Neuronal stem cell (in vitro differentiated cells): ENCODE data around the gene DIP2B.

Experiments
- DNase-seq: peaks from one replicate; pipeline ENCODE4 v3.0.0-alpha.2; 2013; ENCODE audit warnings: low spot score
- H2AFZ ChIP-seq: one replicate; pipeline ENCODE4 v1.6.1; 2013; ENCODE audit warnings: mild to moderate bottlenecking, low read length, inconsistent platforms
- H2AK5ac ChIP-seq: 2 replicates; pipeline ENCODE4 v1.6.1; 2013; ENCODE audit warnings: low read depth, mild to moderate bottlenecking, inconsistent platforms, low read length, moderate library complexity, mixed read lengths
- H2BK120ac ChIP-seq: 2 replicates; pipeline ENCODE4 v1.6.1; 2013; ENCODE audit warnings: low read depth, mild to moderate bottlenecking, inconsistent platforms, low read length, moderate library complexity, mixed read lengths
- H2BK12ac ChIP-seq: one replicate; pipeline ENCODE4 v1.6.1; 2013; ENCODE audit warnings: low read length, inconsistent platforms
- H2BK15ac ChIP-seq: 2 replicates; pipeline ENCODE4 v1.6.1; 2013; ENCODE audit warnings: mild to moderate bottlenecking, low read length, inconsistent platforms, mixed read lengths
- H2BK5ac ChIP-seq: one replicate; pipeline ENCODE4 v1.6.1; 2013; ENCODE audit warnings: inconsistent platforms, mild to moderate bottlenecking, low read length, moderate library complexity
- H3K14ac ChIP-seq: one replicate; pipeline ENCODE4 v1.6.1; 2013; ENCODE audit warnings: low read length, inconsistent platforms
- H3K18ac ChIP-seq: 2 replicates; pipeline ENCODE4 v1.6.1; 2013; ENCODE audit warnings: low read length, inconsistent platforms
- H3K23ac ChIP-seq: 2 replicates; pipeline ENCODE4 v1.6.1; 2013; ENCODE audit warnings: low read depth, mild to moderate bottlenecking, mixed read lengths, low read length, inconsistent platforms; ENCODE audit not compliant: poor library complexity
- H3K27ac ChIP-seq: replicated peaks from 3 replicates; pipeline ENCODE4 v1.5.1; 2013; ENCODE audit warnings: low read length, inconsistent platforms
- H3K27me3 ChIP-seq, 3 experiments: 2 replicates each; pipeline ENCODE4 v1.6.1; 2013; ENCODE audit warnings: low read length in 3 of 3, mild to moderate bottlenecking in 2 of 3, inconsistent platforms in 1 of 3, low read depth in 1 of 3, mixed read lengths in 1 of 3, moderate library complexity in 1 of 3; ENCODE audit not compliant: control insufficient read depth in 3 of 3, insufficient read depth in 3 of 3
- H3K36me3 ChIP-seq, 2 donors: replicated peaks in 1 of 2; 2 replicates each; pipeline ENCODE4 v1.6.1; 2013; ENCODE audit warnings: low read length in 2 of 2; ENCODE audit not compliant: control insufficient read depth in 2 of 2, insufficient read depth in 2 of 2
- H3K4ac ChIP-seq: 2 replicates; pipeline ENCODE4 v1.6.1; 2013; ENCODE audit warnings: inconsistent platforms, mild to moderate bottlenecking, low read length, moderate library complexity
- H3K4me1 ChIP-seq, 2 donors: 1 replicate in 1 of 2; 2 replicates in 1 of 2; pipeline ENCODE4 v1.6.1; 2013; ENCODE audit warnings: low read length in 2 of 2, low read depth in 1 of 2; ENCODE audit not compliant: control insufficient read depth in 2 of 2, insufficient read depth in 1 of 2
- H3K4me2 ChIP-seq: one replicate; pipeline ENCODE4 v1.6.1; 2013; ENCODE audit warnings: mild to moderate bottlenecking, low read length, inconsistent platforms; ENCODE audit not compliant: insufficient read depth, poor library complexity, severe bottlenecking
- H3K4me3 ChIP-seq, 2 donors: 2 replicates each; pipeline ENCODE4 v1.5.1; 2013; ENCODE audit warnings: low read length in 2 of 2, mild to moderate bottlenecking in 2 of 2, inconsistent platforms in 1 of 2, moderate library complexity in 1 of 2
- H3K79me1 ChIP-seq: one replicate; pipeline ENCODE4 v1.6.1; 2013; ENCODE audit warnings: low read depth, mild to moderate bottlenecking, inconsistent platforms, low read length, moderate library complexity
- H3K9ac ChIP-seq: one replicate; pipeline ENCODE4 v1.6.1; 2013; ENCODE audit warnings: mild to moderate bottlenecking, low read depth, low read length, inconsistent platforms; ENCODE audit not compliant: poor library complexity
- H3K9me3 ChIP-seq, 2 donors: replicated peaks in 1 of 2; 2 replicates each; pipeline versions ENCODE3 to v1.6.1; 2013; ENCODE audit warnings: low read length in 2 of 2, mild to moderate bottlenecking in 2 of 2, inconsistent platforms in 1 of 2, low read depth in 1 of 2, mixed read lengths in 1 of 2, moderate library complexity in 1 of 2; ENCODE audit not compliant: control insufficient read depth in 2 of 2, insufficient read depth in 1 of 2
- H4K8ac ChIP-seq: one replicate; pipeline ENCODE4 v1.6.1; 2013; ENCODE audit warnings: low read depth, mild to moderate bottlenecking, inconsistent platforms, low read length, moderate library complexity
- H4K91ac ChIP-seq: one replicate; pipeline ENCODE4 v1.6.1; 2013; ENCODE audit warnings: low read length, low read depth, mild to moderate bottlenecking, inconsistent platforms; ENCODE audit not compliant: poor library complexity
- WGBS, 2 donors: extraction: QIAGEN DNeasy Blood & Tissue Kit; methylation state at CpG; one replicate each; pipeline ENCODE4 v1.1.7; 2013; ENCODE audit warnings: missing lambda C conversion rate in 2 of 2, mixed read lengths in 1 of 2; ENCODE audit not compliant: insufficient read length in 2 of 2, insufficient replicate concordance in 1 of 2; ENCODE audit errors: extremely low coverage in 2 of 2; 5-methylcytosine and 5-hydroxymethylcytosine counted together

The DIP2B gene

GRCh38 chr12:50786498-50787231, 281.9 kb downstream of the DIP2B start:
- no peak for DNase-seq
- Histone ChIP-seq H3K9me3 (peaks cover 1 to 17% of the 10 kb centered on the region in 2 donors), H4K91ac (no peak overlapping the region), H3K4ac (no peak overlapping the region), H3K4me3 (no peak overlapping the region), H3K27me3 (no peaks in the 10 kb centered on the region), H2BK12ac (no peak overlapping the region), H3K4me2 (no peak overlapping the region), H3K9ac (no peak overlapping the region), H2BK5ac (no peak overlapping the region), H3K14ac (no peak overlapping the region), H4K8ac (no peak overlapping the region), H3K4me1 (no peaks in the 10 kb centered on the region), H3K18ac (no peak overlapping the region), H3K23ac (no peak overlapping the region), H3K79me1 (no peaks in the 10 kb centered on the region), H2AK5ac (no peak overlapping the region), H2AFZ (no peak overlapping the region), H2BK15ac (no peak overlapping the region), H3K27ac (no peak overlapping the region), H2BK120ac (no peak overlapping the region), H3K36me3 (peaks cover 0 to 9% of the 10 kb centered on the region in 2 donors)
- WGBS, 2 donors = no CpG with 5 or more reads among the region's 3 CpGs

DNA sequence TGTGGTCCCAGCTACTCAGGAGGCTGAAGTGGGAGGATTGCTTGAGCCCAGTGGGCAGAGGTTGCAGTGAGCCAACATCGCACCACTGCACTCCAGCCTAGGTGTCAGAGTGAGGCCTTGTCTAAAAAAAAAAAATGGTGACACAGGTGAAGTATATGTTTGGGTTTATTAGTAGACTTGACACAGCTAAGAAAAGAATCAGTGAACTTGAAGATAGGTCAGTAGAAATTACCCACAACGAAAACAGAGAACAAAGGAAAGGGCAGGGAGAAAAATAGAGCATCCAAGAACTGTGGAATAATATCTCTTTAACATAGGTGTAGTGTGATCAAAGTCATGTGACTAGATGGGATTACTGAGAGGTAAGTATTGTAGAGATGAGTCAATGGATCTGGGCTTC, 282.8 kb downstream of the DIP2B start:
- no peak overlapping the region for H2BK120ac ChIP-seq
- no peak overlapping the region for H2AK5ac ChIP-seq
- no peak overlapping the region for H3K4me3 ChIP-seq
- no peak overlapping the region for H3K14ac ChIP-seq
- H3K9me3 ChIP-seq = peaks cover 1 to 17% of the 10 kb centered on the region in 2 donors
- no peak overlapping the region for H3K27ac ChIP-seq
- H3K23ac ChIP-seq = no peak overlapping the region
- no peak overlapping the region for H2BK15ac ChIP-seq
- H2BK5ac ChIP-seq = no peak overlapping the region
- H4K8ac ChIP-seq = no peak overlapping the region
- no peak overlapping the region for H3K9ac ChIP-seq
- H3K4me1 ChIP-seq = no peaks in the 10 kb centered on the region
- no peak overlapping the region for H2AFZ ChIP-seq
- no peak for DNase-seq
- no peak overlapping the region for H4K91ac ChIP-seq
- H3K36me3 ChIP-seq = peaks cover 0 to 4% of the 10 kb centered on the region in 2 donors
- H3K4ac ChIP-seq = no peak overlapping the region
- H3K4me2 ChIP-seq = no peak overlapping the region
- no peak overlapping the region for H3K18ac ChIP-seq
- no peaks in the 10 kb centered on the region for H3K27me3 ChIP-seq
- H2BK12ac ChIP-seq = no peak overlapping the region
- H3K79me1 ChIP-seq = no peaks in the 10 kb centered on the region
- no CpG with 5 or more reads among the region's 2 CpGs for WGBS, 2 donors

- H3K9me3 ChIP-seq = peaks cover 1 to 17% of the 10 kb centered on the region in 2 donors
- H3K14ac ChIP-seq = no peak overlapping the region
- H2BK15ac ChIP-seq = no peak overlapping the region
- H3K36me3 ChIP-seq = peaks cover 0 to 4% of the 10 kb centered on the region in 2 donors
- H3K4me1 ChIP-seq = no peaks in the 10 kb centered on the region
- H3K79me1 ChIP-seq = no peaks in the 10 kb centered on the region
- no peak overlapping the region for H2BK12ac ChIP-seq
- H4K8ac ChIP-seq = no peak overlapping the region
- no peak overlapping the region for H4K91ac ChIP-seq
- no peak overlapping the region for H3K27ac ChIP-seq
- H2AFZ ChIP-seq = no peak overlapping the region
- H3K4me2 ChIP-seq = no peak overlapping the region
- no peaks in the 10 kb centered on the region for H3K27me3 ChIP-seq
- no peak overlapping the region for H3K4me3 ChIP-seq
- no peak overlapping the region for H3K23ac ChIP-seq
- H2BK120ac ChIP-seq = no peak overlapping the region
- H3K4ac ChIP-seq = no peak overlapping the region
- no peak for DNase-seq
- H2AK5ac ChIP-seq = no peak overlapping the region
- H3K18ac ChIP-seq = no peak overlapping the region
- H2BK5ac ChIP-seq = no peak overlapping the region
- WGBS, 2 donors = no CpG with 5 or more reads among the region's 3 CpGs
- no peak overlapping the region for H3K9ac ChIP-seq
These were observed 283.8 kb downstream of the DIP2B start for GRCh38 chr12:50788561-50788960.

DNA sequence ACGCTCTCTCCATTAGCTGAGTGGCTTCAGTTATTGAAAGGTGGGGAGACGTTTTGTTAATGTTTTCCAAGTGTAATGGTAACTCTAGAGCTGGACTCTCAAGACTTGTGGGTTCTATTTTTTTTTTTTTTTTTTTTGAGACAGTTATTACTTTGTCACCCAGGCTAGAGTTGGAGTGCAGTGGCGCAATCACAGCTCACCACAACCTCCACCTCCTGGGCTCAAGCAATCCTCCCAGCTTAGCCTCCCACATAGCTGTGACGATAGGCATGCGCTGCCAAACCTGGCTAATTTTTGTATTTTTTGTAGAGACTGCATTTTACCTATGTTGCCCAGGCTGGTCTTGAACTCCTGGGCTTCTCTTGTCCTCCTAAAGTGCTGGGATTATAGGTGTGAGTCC, 285.3 kb downstream of the DIP2B start:
- Histone ChIP-seq H2BK5ac (no peak overlapping the region), H3K4ac (no peak overlapping the region), H4K8ac (no peak overlapping the region), H3K4me1 (no peaks in the 10 kb centered on the region), H3K14ac (no peak overlapping the region), H3K36me3 (peaks cover 0 to 4% of the 10 kb centered on the region in 2 donors), H2BK12ac (no peak overlapping the region), H3K23ac (no peak overlapping the region), H3K18ac (no peak overlapping the region), H3K79me1 (no peaks in the 10 kb centered on the region), H2AFZ (no peak overlapping the region), H3K4me3 (no peak overlapping the region), H3K9ac (no peak overlapping the region), H2AK5ac (no peak overlapping the region), H4K91ac (no peak overlapping the region), H3K4me2 (no peak overlapping the region), H2BK120ac (no peak overlapping the region), H3K27me3 (no peaks in the 10 kb centered on the region), H3K27ac (no peak overlapping the region), H3K9me3 (peaks cover 1 to 17% of the 10 kb centered on the region in 2 donors), H2BK15ac (no peak overlapping the region)
- no CpG with 5 or more reads among the region's 5 CpGs for WGBS, 2 donors
- no peak for DNase-seq
